KMS-11 (cell line): Measurements from ENCODE around the gene DUOX2.
"Not testable (repeated sequence)": the region's sequence is repeated elsewhere in the genome, so short reads cannot be mapped to it uniquely, and the experiment has no call there.

Source experiments
- H2AFZ ChIP-seq: fragments of 200-600 bp; sonication (generic); 2 replicates; pipeline ENCODE4 v1.6.1; 2016; ENCODE audit warnings: antibody characterized with exemption, mixed run types, low read depth
- H3K27ac ChIP-seq: fragments of 200-600 bp; sonication (generic); 2 replicates; pipeline ENCODE4 v1.6.1; 2016; ENCODE audit warnings: mild to moderate bottlenecking, mixed run types
- H3K27me3 ChIP-seq: fragments of 200-600 bp; sonication (generic); 2 replicates; pipeline ENCODE4 v1.6.1; 2017; ENCODE audit warnings: mild to moderate bottlenecking, low read depth, mixed run types, moderate library complexity; ENCODE audit not compliant: insufficient read depth
- H3K36me3 ChIP-seq: fragments of 200-600 bp; sonication (generic); 2 replicates; pipeline ENCODE4 v1.6.1; 2017; ENCODE audit warnings: mild to moderate bottlenecking, mixed run types; ENCODE audit not compliant: insufficient read depth
- H3K4me1 ChIP-seq: fragments of 200-600 bp; sonication (generic); 2 replicates; pipeline ENCODE4 v1.6.1; 2016; ENCODE audit warnings: mild to moderate bottlenecking, low read depth, mixed run types; ENCODE audit not compliant: poor library complexity, severe bottlenecking
- H3K4me2 ChIP-seq: fragments of 200-600 bp; sonication (generic); 2 replicates; pipeline ENCODE4 v1.7.0; 2016; ENCODE audit warnings: mild to moderate bottlenecking, mixed run types
- H3K4me3 ChIP-seq: fragments of 200-600 bp; sonication (generic); IDR thresholded peaks from 2 replicates; pipeline ENCODE4 v1.6.1; 2017; ENCODE audit warnings: low read depth, low read length, mixed read lengths; ENCODE audit not compliant: insufficient read depth
- H3K79me2 ChIP-seq: fragments of 200-600 bp; sonication (generic); 2 replicates; pipeline ENCODE4 v1.6.1; 2016; ENCODE audit warnings: low read depth, mixed run types; ENCODE audit not compliant: insufficient read depth
- H3K9ac ChIP-seq: fragments of 200-600 bp; sonication (generic); 2 replicates; pipeline ENCODE4 v1.6.1; 2016; ENCODE audit warnings: mild to moderate bottlenecking, mixed run types
- H4K20me1 ChIP-seq: fragments of 200-600 bp; sonication (generic); 2 replicates; pipeline ENCODE4 v1.6.1; 2016; ENCODE audit warnings: mild to moderate bottlenecking, mixed run types; ENCODE audit not compliant: insufficient read depth
- CTCF ChIP-seq: fragments of 200-600 bp; sonication (generic); conservative IDR thresholded peaks from 2 replicates; pipeline ENCODE4 v1.6.1; 2017; ENCODE audit warnings: low read depth, mild to moderate bottlenecking, antibody characterized with exemption, low read length, moderate library complexity, mixed read lengths

Gene DUOX2

GRCh38 chr15:45087513-45087912 is 26.5 kb downstream of the DUOX2 start:
- no peaks in the 10 kb centered on the region for H3K27me3 ChIP-seq
- H3K79me2 ChIP-seq: no peaks in the 10 kb centered on the region
- H3K4me1 ChIP-seq: no peaks in the 10 kb centered on the region
- no peaks in the 10 kb centered on the region for H3K36me3 ChIP-seq
- H2AFZ ChIP-seq: no peak overlapping the region
- TF ChIP-seq CTCF: no peak
- H3K27ac ChIP-seq: no peak overlapping the region
- no peak overlapping the region for H3K9ac ChIP-seq
- H3K4me3 ChIP-seq: no peak overlapping the region
- no peaks in the 10 kb centered on the region for H4K20me1 ChIP-seq
- no peak overlapping the region for H3K4me2 ChIP-seq

DNA sequence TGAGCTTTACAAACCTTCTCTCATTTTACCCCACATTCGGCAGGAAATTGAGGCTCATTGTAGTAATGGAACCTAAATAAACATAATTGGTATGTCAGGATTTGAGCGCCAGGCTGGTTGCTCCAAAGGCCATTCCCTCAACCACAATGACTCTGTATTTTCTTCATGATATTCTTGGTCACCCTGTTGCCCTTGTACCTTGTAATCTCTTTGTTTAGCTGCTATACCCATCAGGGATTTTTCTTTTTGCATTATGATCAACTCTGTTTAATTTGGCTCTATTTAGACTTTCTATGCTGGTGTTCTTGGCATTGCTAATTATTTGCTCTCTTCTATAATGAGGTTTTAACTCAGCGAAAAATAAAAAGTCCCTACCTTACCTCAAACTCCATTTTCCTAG is 29.8 kb downstream of the DUOX2 start:
- H3K79me2 ChIP-seq: no peaks in the 10 kb centered on the region
- H3K36me3 ChIP-seq: no peaks in the 10 kb centered on the region
- H3K9ac ChIP-seq: no peak overlapping the region
- no peaks in the 10 kb centered on the region for H3K4me1 ChIP-seq
- no peak for TF ChIP-seq CTCF
- no peak overlapping the region for H3K4me3 ChIP-seq
- no peak overlapping the region for H2AFZ ChIP-seq
- no peaks in the 10 kb centered on the region for H4K20me1 ChIP-seq
- H3K27ac ChIP-seq: no peak overlapping the region
- no peak overlapping the region for H3K4me2 ChIP-seq
- no peaks in the 10 kb centered on the region for H3K27me3 ChIP-seq

DNA sequence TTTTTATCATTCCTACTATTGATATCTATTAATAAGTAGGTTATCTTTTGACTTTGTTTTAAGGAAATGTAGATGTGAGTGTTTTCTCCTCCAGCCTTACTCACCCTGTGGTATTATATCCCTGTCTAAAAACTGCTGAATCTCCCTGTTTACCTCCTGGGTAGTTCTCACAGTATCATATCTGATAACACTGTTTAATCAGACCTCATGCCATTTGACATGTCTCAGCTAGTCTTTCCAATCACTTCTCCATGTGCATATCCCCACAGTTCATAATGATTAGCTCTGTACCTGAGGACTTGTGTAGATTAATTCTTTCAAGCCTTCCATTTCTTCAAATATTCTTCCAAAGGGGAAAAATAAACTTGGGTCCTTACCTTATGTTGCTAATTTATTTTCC is 30.7 kb downstream of the DUOX2 start:
- H3K27me3 ChIP-seq: no peaks in the 10 kb centered on the region
- no peak for TF ChIP-seq CTCF
- H4K20me1 ChIP-seq: no peaks in the 10 kb centered on the region
- H3K36me3 ChIP-seq: no peaks in the 10 kb centered on the region
- H3K4me1 ChIP-seq: no peaks in the 10 kb centered on the region
- H3K4me3 ChIP-seq: no peak overlapping the region
- no peak overlapping the region for H3K9ac ChIP-seq
- no peaks in the 10 kb centered on the region for H3K79me2 ChIP-seq
- no peak overlapping the region for H3K4me2 ChIP-seq
- no peak overlapping the region for H2AFZ ChIP-seq
- no peak overlapping the region for H3K27ac ChIP-seq

GRCh38 chr15:45082412-45082811 is 31.6 kb downstream of the DUOX2 start:
- not testable (repeated sequence) for H4K20me1 ChIP-seq, H3K4me1 ChIP-seq, H3K9ac ChIP-seq, H3K79me2 ChIP-seq, H2AFZ ChIP-seq, H3K4me3 ChIP-seq, H3K27me3 ChIP-seq, H3K4me2 ChIP-seq, H3K36me3 ChIP-seq, H3K27ac ChIP-seq

DNA sequence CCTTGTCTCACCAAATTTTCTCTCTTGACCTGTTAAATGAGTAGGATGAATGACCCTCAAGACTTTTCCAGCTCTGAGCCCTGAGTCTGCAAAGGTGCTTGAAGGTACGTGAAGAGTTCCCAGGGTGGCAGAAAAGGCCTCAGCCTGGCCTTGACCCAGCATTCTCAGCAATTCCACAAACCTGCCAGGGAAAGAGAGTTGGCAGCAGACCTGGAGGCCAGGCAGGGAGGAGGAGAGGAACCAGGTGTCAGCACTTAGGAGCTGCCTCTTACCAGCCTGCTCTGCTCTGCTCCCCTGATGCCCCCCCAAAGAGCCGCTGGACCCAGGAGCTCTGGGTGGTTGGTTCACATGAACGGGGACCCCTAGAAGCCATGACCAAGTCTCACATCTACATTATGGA is 33.4 kb downstream of the DUOX2 start:
- not testable (repeated sequence) for H3K4me3 ChIP-seq, H2AFZ ChIP-seq, H3K9ac ChIP-seq, H3K4me1 ChIP-seq, H3K27ac ChIP-seq, H3K27me3 ChIP-seq, H3K79me2 ChIP-seq, H3K4me2 ChIP-seq, H3K36me3 ChIP-seq, H4K20me1 ChIP-seq

DNA sequence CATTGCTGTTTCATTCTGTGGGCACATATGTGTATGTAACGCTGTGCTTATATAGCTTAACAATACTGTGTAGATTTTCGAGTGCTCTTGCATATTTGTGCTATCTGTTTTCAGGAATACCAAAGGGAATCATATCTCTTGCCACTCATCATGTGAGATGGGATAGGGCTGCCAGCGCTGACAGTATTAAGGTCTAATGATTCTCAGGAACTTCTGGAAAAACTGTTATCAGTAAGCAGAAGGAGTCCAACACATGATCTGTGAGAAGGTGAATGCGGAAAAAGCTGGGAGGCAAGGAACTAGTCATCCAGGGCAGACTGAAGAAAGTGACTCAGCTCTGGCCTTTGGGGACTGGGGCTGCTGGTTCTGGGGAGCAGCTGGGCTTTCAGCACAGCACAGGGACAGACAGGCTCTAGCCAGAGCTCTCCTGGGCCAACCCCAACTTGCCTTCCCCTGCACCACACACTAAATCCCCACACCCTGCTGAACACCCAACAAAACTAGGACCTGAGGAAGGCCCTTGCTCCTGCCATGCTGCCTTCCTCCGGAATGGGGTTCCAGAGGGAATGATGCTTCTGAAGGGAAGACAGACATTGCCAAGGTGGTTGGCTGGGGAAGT is 34.2 kb downstream of the DUOX2 start:
- not testable (repeated sequence) for H3K36me3 ChIP-seq, H3K27ac ChIP-seq, H2AFZ ChIP-seq, H3K27me3 ChIP-seq, H3K4me2 ChIP-seq, H4K20me1 ChIP-seq, H3K79me2 ChIP-seq, H3K4me1 ChIP-seq, H3K4me3 ChIP-seq, H3K9ac ChIP-seq

GRCh38 chr15:45079201-45079600 is 34.8 kb downstream of the DUOX2 start:
- not testable (repeated sequence) for H2AFZ ChIP-seq, H4K20me1 ChIP-seq, H3K9ac ChIP-seq, H3K27ac ChIP-seq, H3K4me1 ChIP-seq, H3K79me2 ChIP-seq, H3K36me3 ChIP-seq, H3K27me3 ChIP-seq, H3K4me3 ChIP-seq, H3K4me2 ChIP-seq

DNA sequence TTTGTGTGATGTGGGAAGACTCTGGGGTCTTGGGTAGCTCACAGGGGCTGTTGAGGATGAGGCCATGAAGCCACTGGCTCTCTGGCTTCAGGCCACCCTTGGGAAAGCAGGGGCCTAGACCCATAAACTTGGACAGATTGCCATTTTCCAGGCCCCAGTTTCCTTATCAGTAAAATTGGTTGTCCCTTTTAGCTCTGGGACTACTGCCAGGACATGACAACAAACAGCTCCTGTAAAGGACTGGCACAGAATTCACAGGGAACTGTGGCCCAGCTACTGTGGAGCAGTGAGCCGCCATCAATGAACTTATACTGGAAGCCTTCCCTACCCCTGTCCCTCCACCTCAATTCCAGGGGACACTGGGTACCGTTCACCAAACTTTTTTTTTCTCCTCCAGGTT is 36.6 kb downstream of the DUOX2 start:
- H4K20me1 ChIP-seq, H3K4me1 ChIP-seq, H3K27me3 ChIP-seq, H3K36me3 ChIP-seq, H3K9ac ChIP-seq, H3K79me2 ChIP-seq, H3K4me2 ChIP-seq, H3K4me3 ChIP-seq, H3K27ac ChIP-seq, H2AFZ ChIP-seq: not testable (repeated sequence)
